GM23248 (cell line): ENCODE measurements around the gene CLEC2D.
"Not testable (repeated sequence)": the region's sequence is repeated elsewhere in the genome, so short reads cannot be mapped to it uniquely, and the experiment has no call there.

Experiments used
- EZH2 ChIP-seq: fragments of 200-600 bp; sonication (generic); IDR thresholded peaks from 2 replicates; pipeline ENCODE4 v1.6.1; 2018; ENCODE audit warnings: antibody characterized with exemption, mild to moderate bottlenecking; ENCODE audit not compliant: insufficient read depth, poor library complexity, severe bottlenecking
- EZH2phosphoT487 ChIP-seq: fragments of 200-600 bp; sonication (generic); IDR thresholded peaks from 2 replicates; pipeline ENCODE4 v1.6.1; 2018; ENCODE audit warnings: antibody characterized with exemption, moderate library complexity, mild to moderate bottlenecking, low read depth; ENCODE audit not compliant: insufficient read depth

- not testable (repeated sequence) for TF ChIP-seq EZH2, EZH2phosphoT487
These were observed 35.0 kb downstream of the CLEC2D start for GRCh38 chr12:9704561-9704960.
